ENCODE results near the gene MAGEA4. TPM values are rescaled to one million over a fixed set of nuclear protein-coding genes. Genes with fewer than 3 reads are reported as not detected.

MAGEA4 gene
- total RNA-seq, 2 donors from 2014 or later = not detected

DNA sequence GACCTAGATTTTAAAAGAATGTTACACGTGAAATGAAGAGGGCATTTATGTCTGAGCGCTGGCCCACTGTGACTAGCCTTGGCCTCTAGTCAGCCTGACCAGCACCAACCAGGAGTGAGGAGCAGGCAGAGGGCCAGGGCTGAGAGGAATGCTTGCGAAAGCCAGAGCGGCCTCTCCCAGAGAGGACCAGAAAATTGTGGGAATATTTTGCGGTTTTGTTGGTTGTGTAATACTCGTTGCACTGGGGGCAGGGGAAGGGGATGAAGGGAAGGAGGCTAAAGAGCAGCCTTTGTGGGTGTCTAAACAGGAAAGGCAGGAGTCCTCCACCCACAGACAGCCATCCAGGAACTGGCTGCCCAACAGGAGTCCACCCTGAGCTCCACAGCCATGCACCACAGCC lies 58.0 kb downstream of the MAGEA4 start:
- Histone ChIP-seq H3K4me3 (no peak overlapping the region), H3K27ac (peak overlapping the region in 1 of 2 donors; percentile 30), H3K4me1 (ENCODE audit: control insufficient read depth in 1 of 2, low read depth in 2 of 2) (peaks cover 0 to 11% of the 10 kb centered on the region in 2 donors), H3K27me3 (replicated peaks; ENCODE audit: insufficient read depth) (no peaks in the 10 kb centered on the region), H3K36me3 (no peaks in the 10 kb centered on the region), H3K9me3 (no peaks in the 10 kb centered on the region)
- DNase-seq (ENCODE audit: low spot score) (peak; percentile 11), ATAC-seq (ENCODE audit: insufficient number of reproducible peaks, low FRiP score, low read depth) (no peak)
- no peak for TF ChIP-seq CTCF (IDR thresholded peaks at IDR 0.05)

GRCh38 chrX:151973060-151973661 lies 60.5 kb downstream of the MAGEA4 start:
- Histone ChIP-seq H3K36me3 (no peaks in the 10 kb centered on the region), H3K4me3 (peak overlapping the region; percentile 80), H3K9me3 (no peaks in the 10 kb centered on the region), H3K27ac (peak overlapping the region in 1 of 2 donors; percentile 80), H3K27me3 (replicated peaks; ENCODE audit: insufficient read depth) (no peaks in the 10 kb centered on the region), H3K4me1 (ENCODE audit: control insufficient read depth in 1 of 2, low read depth in 2 of 2) (peaks cover 0 to 11% of the 10 kb centered on the region in 2 donors)
- ATAC-seq (ENCODE audit: insufficient number of reproducible peaks, low FRiP score, low read depth) (no peak), DNase-seq (ENCODE audit: low spot score) (no peak)
- TF ChIP-seq CTCF (IDR thresholded peaks at IDR 0.05) = no peak

GRCh38 chrX:151973851-151974335 lies 61.2 kb downstream of the MAGEA4 start:
- H3K9me3 ChIP-seq = no peaks in the 10 kb centered on the region
- no peaks in the 10 kb centered on the region for H3K36me3 ChIP-seq
- peak overlapping the region; percentile 50 to 80 for H3K27ac ChIP-seq
- DNase-seq (ENCODE audit: low spot score) = peak; percentile 3
- peaks cover 0 to 11% of the 10 kb centered on the region in 2 donors for H3K4me1 ChIP-seq (ENCODE audit: control insufficient read depth in 1 of 2, low read depth in 2 of 2)
- TF ChIP-seq CTCF (IDR thresholded peaks at IDR 0.05) = no peak
- ATAC-seq (ENCODE audit: insufficient number of reproducible peaks, low FRiP score, low read depth) = peak; percentile 27
- no peaks in the 10 kb centered on the region for H3K27me3 ChIP-seq (replicated peaks; ENCODE audit: insufficient read depth)
- H3K4me3 ChIP-seq = peak overlapping the region; percentile 80

Other genes with a start within 250 kb of the MAGEA4 start
- gene PRRG3, start 217.4 kb upstream of the MAGEA4 start, total RNA-seq = under 1 TPM; 0.14 to 0.27 TPM
- gene FATE1, start 196.9 kb upstream of the MAGEA4 start, total RNA-seq = not detected
- not detected for gene CNGA2, start 178.1 kb upstream of the MAGEA4 start, total RNA-seq
- gene GABRE, start 61.8 kb downstream of the MAGEA4 start, total RNA-seq = 100 to 1,000 TPM in 1 of 2 donors, 10 to 100 TPM in 1; 40.9 to 286 TPM
- not detected for gene MAGEA10, start 225.7 kb downstream of the MAGEA4 start, total RNA-seq

All from thoracic aorta (tissue), 2 donors.